ENCODE results near the gene GPC1.

DNA sequence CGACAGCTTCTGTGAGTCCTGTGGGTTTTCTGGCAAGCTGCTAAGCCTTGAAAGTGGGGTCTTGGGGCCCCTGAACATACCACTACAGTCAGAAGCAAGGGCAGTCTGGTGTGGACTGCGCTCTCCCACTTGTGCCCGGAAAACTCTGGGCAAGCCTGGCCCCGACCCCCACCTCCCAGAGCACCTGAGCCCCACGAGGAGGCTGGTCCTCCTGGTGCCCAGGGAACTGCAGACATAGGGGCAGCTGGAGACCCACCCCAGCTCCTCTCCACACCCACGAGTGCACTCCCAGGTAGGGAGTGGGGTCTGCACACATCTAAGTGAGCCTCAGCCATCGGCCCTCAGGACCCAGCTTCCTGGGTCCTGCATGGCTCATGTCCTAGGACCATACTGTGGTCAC, 16.2 kb upstream of the GPC1 start:
- TF ChIP-seq ZNF274 (IDR thresholded peaks at IDR 0.05; ENCODE audit: low read depth, low read length) (no peak), YY1 (IDR thresholded peaks at IDR 0.05; ENCODE audit: insufficient read depth, insufficient read length) (no peak)
